Gastroesophageal sphincter (tissue), 3 donors: ENCODE results near the gene FBXL19.

ENCODE experiments used
- CTCF ChIP-seq, 4 experiments: fragments of 200-600 bp in 2 of 4; fragments of 450-650 bp in 2 of 4; sonication (generic) in 1 of 4; IDR thresholded peaks; one replicate each; pipeline ENCODE4 v1.5.1; 2017 to 2019; ENCODE audit warnings: antibody characterized with exemption in 4 of 4, mild to moderate bottlenecking in 2 of 4, moderate library complexity in 2 of 4
- POLR2A ChIP-seq, 2 donors: fragments of 450-650 bp; IDR thresholded peaks; one replicate each; pipeline ENCODE4 v1.6.1; 2017; ENCODE audit warnings: antibody characterized with exemption in 2 of 2, mild to moderate bottlenecking in 2 of 2, moderate library complexity in 1 of 2

GRCh38 chr16:30957456-30958174 lies 34.2 kb downstream of the FBXL19 start, which contains the start of gene SETD1A:
- TF ChIP-seq CTCF (IDR thresholded peaks at IDR 0.05) (peak in 2 of 4 experiments; percentile 2 to 16), POLR2A (IDR thresholded peaks at IDR 0.05) (peak; percentile 52 to 58)
